Stomach (tissue), 9 donors: ENCODE data around the gene PHF2. TPM values are rescaled to one million over a fixed set of nuclear protein-coding genes. Genes with fewer than 3 reads are reported as not detected.

Experiments
- DNase-seq, 2 donors: peaks; one replicate each; pipeline versions ENCODE4 v3.0.0 to v3.0.0-alpha.2; 2013 to 2019
- H3K27ac ChIP-seq, 5 donors: fragments of 200-600 bp in 4 of 5; sonication (generic) in 4 of 5; one replicate each; pipeline ENCODE4 v1.5.1; 2013 to 2019; ENCODE audit warnings: mild to moderate bottlenecking in 1 of 5, moderate library complexity in 1 of 5
- H3K27me3 ChIP-seq, 3 donors: fragments of 200-600 bp; sonication (generic); one replicate each; pipeline ENCODE4 v1.5.1; 2017 to 2019; ENCODE audit warnings: mixed run types in 1 of 3
- H3K36me3 ChIP-seq, 4 donors: fragments of 200-600 bp; sonication (generic); 1 replicate in 3 of 4; 2 replicates in 1 of 4; pipeline ENCODE4 v1.5.1; 2016 to 2019
- H3K4me1 ChIP-seq, 4 donors: fragments of 200-600 bp; sonication (generic); one replicate each; pipeline ENCODE4 v1.5.1; 2016 to 2019
- H3K4me3 ChIP-seq, 4 donors: fragments of 200-600 bp; sonication (generic) in 3 of 4; one replicate each; pipeline ENCODE4 v1.5.1; 2016 to 2019; ENCODE audit warnings: mild to moderate bottlenecking in 1 of 4
- H3K9me3 ChIP-seq, 4 donors: fragments of 200-600 bp; sonication (generic); one replicate each; pipeline ENCODE4 v1.5.1; 2016 to 2019
- EP300 ChIP-seq: sonication (generic); formaldehyde crosslinking; IDR thresholded peaks from one replicate; pipeline ENCODE4 v1.6.1; 2017; ENCODE audit warnings: antibody characterized with exemption
- POLR2A ChIP-seq, 4 donors: fragments of 450-650 bp; IDR thresholded peaks; one replicate each; pipeline ENCODE4 v1.6.1; 2016; ENCODE audit warnings: antibody characterized with exemption in 4 of 4, control low read depth in 2 of 4, mild to moderate bottlenecking in 1 of 4, moderate library complexity in 1 of 4
- POLR2AphosphoS5 ChIP-seq, 3 donors: sonication (generic); formaldehyde crosslinking; IDR thresholded peaks; one replicate each; pipeline ENCODE4 v1.6.1; 2016; ENCODE audit warnings: antibody characterized with exemption in 3 of 3
- WGBS, 5 donors: extraction: QIAGEN DNeasy Blood & Tissue Kit in 3 of 5; methylation state at CpG; one replicate each; pipeline versions ENCODE4 v1.1.5 to v1.1.7; 2013 to 2018; 5-methylcytosine and 5-hydroxymethylcytosine counted together
- intact Hi-C: fragments of 100-400 bp; cut with DNase I; formaldehyde crosslinking; loops from one replicate; pipeline ENCODE4 v1.15.1; 2023; ENCODE audit warnings: low total_unique reads
- polyA plus RNA-seq, 3 donors: library from polyadenylated mRNA; stranded (reverse); fragments of 200-250 nt; gene quantifications; one replicate each; pipeline ENCODE4 v1.2.3, GENCODE V29; 2013
- total RNA-seq, 5 donors: library from RNA; depleted of rRNA; stranded (reverse); fragments of >200 nt; gene quantifications; one replicate each; pipeline versions ENCODE4 v1.1.0 to v1.2.3, GENCODE V29; 2014 to 2016
- TF ChIP-seq, protein P1 (sequence below), 7 experiments: fragments of 450-650 bp in 4 of 7; fragments of 200-600 bp in 3 of 7; sonication (generic) in 3 of 7; IDR thresholded peaks; one replicate each; pipeline ENCODE4 v1.5.1; 2016 to 2019; ENCODE audit warnings: antibody characterized with exemption in 7 of 7, control low read depth in 2 of 7, mild to moderate bottlenecking in 1 of 7
- donor health status: healthy with polysubstance abuse.
- donor health status: Bipolar disorder and iron deficiency.
- donor health status: healthy.

PHF2 gene
- total and polyA plus RNA-seq, 8 donors, result 14.2 to 58.0 (median 19.5) TPM

DNA sequence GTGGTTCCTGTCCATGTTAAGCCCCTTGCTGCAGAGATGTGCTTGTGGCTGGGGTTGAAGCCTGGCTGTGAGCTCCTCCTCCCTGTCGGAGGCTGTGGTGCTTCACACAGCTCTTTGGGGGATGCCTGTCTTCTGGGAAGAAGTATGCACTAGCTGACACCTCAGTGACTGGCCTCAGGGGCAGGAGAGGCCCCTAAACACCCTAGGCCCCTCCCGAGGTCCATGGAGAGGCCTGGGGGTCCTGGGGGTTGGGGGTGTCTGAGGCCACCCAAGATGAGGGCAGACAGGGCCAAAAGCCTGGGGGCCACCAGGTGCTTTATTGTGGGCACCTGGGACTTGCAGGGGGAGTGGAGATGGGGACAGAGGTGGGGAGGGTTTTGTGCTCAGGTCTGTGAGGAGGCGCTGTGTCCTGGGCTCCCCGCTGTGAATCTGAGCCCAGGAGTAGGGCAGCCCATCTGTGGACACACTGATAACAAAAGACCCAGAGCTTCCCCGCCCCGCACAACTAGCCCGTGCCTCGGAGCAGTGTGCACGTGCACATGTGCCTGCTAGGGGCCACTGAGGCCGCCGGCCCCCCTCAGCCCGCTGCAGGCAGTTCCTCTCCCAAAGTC lies 92.0 kb downstream of the PHF2 start:
- Histone ChIP-seq H3K9me3 (no peaks in the 10 kb centered on the region), H3K27me3 (no peaks in the 10 kb centered on the region), H3K4me1 (peaks cover 0 to 12% (median 4%) of the 10 kb centered on the region in 4 donors), H3K36me3 (peaks cover 18 to 76% (median 60%) of the 10 kb centered on the region in 4 donors), H3K27ac (no peak overlapping the region), H3K4me3 (no peak overlapping the region)
- TF ChIP-seq POLR2AphosphoS5 (IDR thresholded peaks at IDR 0.05) (no peak), EP300 (no peak), POLR2A (IDR thresholded peaks at IDR 0.05) (no peak)
- TF ChIP-seq, protein P1, sequence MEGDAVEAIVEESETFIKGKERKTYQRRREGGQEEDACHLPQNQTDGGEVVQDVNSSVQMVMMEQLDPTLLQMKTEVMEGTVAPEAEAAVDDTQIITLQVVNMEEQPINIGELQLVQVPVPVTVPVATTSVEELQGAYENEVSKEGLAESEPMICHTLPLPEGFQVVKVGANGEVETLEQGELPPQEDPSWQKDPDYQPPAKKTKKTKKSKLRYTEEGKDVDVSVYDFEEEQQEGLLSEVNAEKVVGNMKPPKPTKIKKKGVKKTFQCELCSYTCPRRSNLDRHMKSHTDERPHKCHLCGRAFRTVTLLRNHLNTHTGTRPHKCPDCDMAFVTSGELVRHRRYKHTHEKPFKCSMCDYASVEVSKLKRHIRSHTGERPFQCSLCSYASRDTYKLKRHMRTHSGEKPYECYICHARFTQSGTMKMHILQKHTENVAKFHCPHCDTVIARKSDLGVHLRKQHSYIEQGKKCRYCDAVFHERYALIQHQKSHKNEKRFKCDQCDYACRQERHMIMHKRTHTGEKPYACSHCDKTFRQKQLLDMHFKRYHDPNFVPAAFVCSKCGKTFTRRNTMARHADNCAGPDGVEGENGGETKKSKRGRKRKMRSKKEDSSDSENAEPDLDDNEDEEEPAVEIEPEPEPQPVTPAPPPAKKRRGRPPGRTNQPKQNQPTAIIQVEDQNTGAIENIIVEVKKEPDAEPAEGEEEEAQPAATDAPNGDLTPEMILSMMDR (IDR thresholded peaks at IDR 0.05), result no peak
- intact Hi-C loops, result no loop called here
- 75 to 87% (median 82%) methylated on average over 10 to 12 of the region's 12 CpGs for WGBS, 5 donors
- peak in 1 of 2 donors; percentile 21 for DNase-seq

DNA sequence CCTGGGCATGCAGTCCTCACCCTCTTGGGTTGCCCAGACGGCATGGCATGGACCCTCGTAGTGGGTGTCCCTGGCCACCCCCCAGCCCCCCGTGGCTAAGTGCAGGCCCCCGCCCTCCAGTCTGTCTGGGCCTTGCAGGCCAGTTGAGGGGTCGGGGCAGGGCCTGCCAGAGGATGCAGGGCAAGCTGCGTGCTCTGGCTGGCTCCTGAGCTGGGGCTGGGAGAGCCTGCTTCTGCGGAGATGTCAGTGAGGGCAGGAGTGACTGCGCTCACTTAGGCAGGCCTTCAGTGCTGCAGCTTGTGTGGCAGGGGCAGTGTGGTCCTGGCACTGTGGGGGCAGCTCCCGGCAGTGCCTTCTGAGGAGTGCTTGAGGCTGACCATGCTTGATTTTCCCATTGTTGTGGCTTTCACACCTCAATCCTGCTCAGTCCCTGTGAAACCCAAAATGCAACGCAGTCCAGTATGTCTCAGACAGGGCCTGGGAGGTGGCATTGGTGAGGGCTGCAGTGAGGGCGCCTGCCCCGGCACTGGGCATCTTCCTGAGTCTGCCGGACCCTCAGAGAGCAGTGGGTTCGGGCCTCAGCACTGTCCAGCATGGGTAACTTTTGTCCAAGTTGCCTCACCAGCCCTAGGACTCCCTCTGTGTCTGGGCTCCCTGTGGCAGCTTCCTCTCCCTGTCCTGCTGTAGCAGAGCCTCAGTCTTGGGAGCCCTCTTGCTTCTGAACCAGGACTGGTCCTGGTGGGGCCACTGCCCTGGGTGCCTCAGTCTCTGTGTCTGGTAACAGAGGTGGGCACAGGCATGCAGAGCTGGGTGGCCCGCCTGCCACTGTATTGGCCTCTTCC lies 93.0 kb downstream of the PHF2 start:
- Histone ChIP-seq H3K27ac (no peak overlapping the region), H3K27me3 (no peaks in the 10 kb centered on the region), H3K4me1 (peaks cover 0 to 15% (median 5%) of the 10 kb centered on the region in 4 donors), H3K36me3 (peaks cover 23 to 76% (median 60%) of the 10 kb centered on the region in 4 donors), H3K4me3 (no peak overlapping the region), H3K9me3 (no peaks in the 10 kb centered on the region)
- peak in 1 of 2 donors; percentile 21 for DNase-seq
- 85 to 94% (median 91%) methylated on average over 12 to 15 of the region's 15 CpGs for WGBS, 5 donors
- intact Hi-C loops, result no loop called here
- TF ChIP-seq POLR2A (IDR thresholded peaks at IDR 0.05), result no peak
- TF ChIP-seq EP300, result no peak
- TF ChIP-seq POLR2AphosphoS5 (IDR thresholded peaks at IDR 0.05), result no peak
- TF ChIP-seq, protein P1 (IDR thresholded peaks at IDR 0.05), result no peak

DNA sequence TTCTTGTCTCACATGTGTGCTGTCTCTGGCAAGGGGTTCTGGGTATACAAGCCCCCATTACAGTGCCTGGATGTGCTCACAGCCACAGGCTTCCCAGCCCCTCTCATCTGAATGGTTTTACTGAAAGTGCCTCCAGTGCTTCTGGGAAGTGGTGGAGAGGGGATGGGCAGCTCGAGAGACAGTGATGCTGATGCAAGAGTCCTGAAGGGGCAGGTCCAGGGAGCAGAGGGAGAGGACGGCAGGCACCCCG lies 93.5 kb downstream of the PHF2 start:
- DNase-seq, result no peak
- Histone ChIP-seq H3K27me3 (no peaks in the 10 kb centered on the region), H3K4me3 (no peak overlapping the region), H3K27ac (no peak overlapping the region), H3K9me3 (no peaks in the 10 kb centered on the region), H3K4me1 (peaks cover 0 to 15% (median 5%) of the 10 kb centered on the region in 4 donors), H3K36me3 (peaks cover 28 to 76% (median 60%) of the 10 kb centered on the region in 4 donors)
- WGBS, 5 donors, result 59 to 89% (median 80%) methylated on average over 3 of the region's 3 CpGs
- no peak for TF ChIP-seq POLR2AphosphoS5 (IDR thresholded peaks at IDR 0.05)
- intact Hi-C loops, result no loop called here

DNA sequence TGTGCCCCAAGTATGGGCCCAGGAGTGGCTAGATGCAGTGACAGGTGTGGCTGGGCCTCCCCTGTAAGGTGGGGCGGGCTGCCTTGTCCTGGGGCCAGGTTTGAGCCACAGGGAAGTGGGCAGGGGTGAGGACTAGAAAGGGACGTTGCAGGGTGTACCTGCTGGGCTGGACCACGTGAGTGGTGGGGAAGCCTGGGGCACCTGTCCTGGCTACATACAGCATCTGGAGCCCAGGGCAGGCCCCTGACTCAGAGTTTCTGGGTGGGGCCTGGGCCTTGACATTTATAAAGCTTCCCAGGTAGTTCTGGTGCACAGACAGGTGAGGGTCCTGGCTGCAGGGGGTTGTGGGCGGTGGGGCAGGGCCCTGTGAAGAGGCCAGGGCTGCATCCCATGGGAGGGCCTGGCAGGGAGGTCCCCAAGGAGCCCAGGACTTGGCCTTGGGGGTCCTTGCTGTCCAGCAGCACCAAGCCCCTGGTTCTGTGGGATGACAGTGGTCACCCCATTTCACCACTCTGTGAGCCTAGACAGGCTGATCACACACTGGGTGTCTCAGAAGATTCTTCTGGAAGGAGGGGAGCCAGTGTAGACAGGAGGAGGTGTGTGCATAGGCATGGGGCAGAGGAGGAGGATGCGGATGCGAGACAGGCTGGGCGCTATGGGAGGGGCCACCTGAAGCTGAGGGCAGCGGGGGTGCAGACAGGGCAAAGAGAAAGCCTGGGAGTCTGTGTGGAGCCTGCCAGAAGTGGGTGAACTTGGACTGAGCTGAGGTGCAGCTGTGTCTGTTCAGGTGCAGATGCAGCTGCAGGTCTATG lies 94.0 kb downstream of the PHF2 start:
- DNase-seq, result peak; percentile 14 to 43
- Histone ChIP-seq H3K4me3 (no peak overlapping the region), H3K27ac (no peak overlapping the region), H3K4me1 (peaks cover 0 to 15% (median 5%) of the 10 kb centered on the region in 4 donors), H3K27me3 (no peaks in the 10 kb centered on the region), H3K9me3 (no peaks in the 10 kb centered on the region), H3K36me3 (peaks cover 33 to 76% (median 60%) of the 10 kb centered on the region in 4 donors)
- TF ChIP-seq POLR2A (IDR thresholded peaks at IDR 0.05), result no peak
- TF ChIP-seq, protein P1 (IDR thresholded peaks at IDR 0.05), result no peak
- TF ChIP-seq EP300, result no peak
- TF ChIP-seq POLR2AphosphoS5 (IDR thresholded peaks at IDR 0.05), result no peak
- intact Hi-C loops, result no loop called here
- 83 to 96% (median 91%) methylated on average over 8 of the region's 8 CpGs for WGBS, 5 donors
